ENCODE measurements around the gene PRSS23.
"Not testable (repeated sequence)": the region's sequence is repeated elsewhere in the genome, so short reads cannot be mapped to it uniquely, and the experiment has no call there.

The PRSS23 gene

GRCh38 chr11:86814775-86815174 lies 14.4 kb downstream of the PRSS23 start:
- DNase-seq (ENCODE audit: low spot score): peak; percentile 24

GRCh38 chr11:86815726-86816125 lies 15.4 kb downstream of the PRSS23 start:
- no peak for DNase-seq (ENCODE audit: low spot score)

GRCh38 chr11:86816251-86816726 lies 15.9 kb downstream of the PRSS23 start:
- DNase-seq (ENCODE audit: low spot score): peak; percentile 92

- DNase-seq (ENCODE audit: low spot score): peak; percentile 85
These were observed 18.3 kb downstream of the PRSS23 start for GRCh38 chr11:86818462-86819192.

- DNase-seq (ENCODE audit: low spot score): not testable (repeated sequence)
These were observed 23.8 kb downstream of the PRSS23 start for GRCh38 chr11:86824139-86824538.

GRCh38 chr11:86834376-86834775 lies 34.0 kb downstream of the PRSS23 start:
- not testable (repeated sequence) for DNase-seq (ENCODE audit: low spot score)

- not testable (repeated sequence) for DNase-seq (ENCODE audit: low spot score)
These were observed 44.6 kb downstream of the PRSS23 start for GRCh38 chr11:86844762-86845508.

- no peak for DNase-seq (ENCODE audit: low spot score)
These were observed 47.8 kb downstream of the PRSS23 start for GRCh38 chr11:86848132-86848531.

- no peak for DNase-seq (ENCODE audit: low spot score)
These were observed 49.3 kb downstream of the PRSS23 start for GRCh38 chr11:86849679-86850078.

Measured in kidney capillary endothelial cell (primary cell).